ENCODE data around the gene SFMBT1. TPM values are rescaled to one million over a fixed set of nuclear protein-coding genes. Genes with fewer than 3 reads are reported as not detected.
"Not testable (repeated sequence)": the region's sequence is repeated elsewhere in the genome, so short reads cannot be mapped to it uniquely, and the experiment has no call there.

Gene SFMBT1
- total RNA-seq, 1 experiment from 2014 or later = 14.3 TPM

DNA sequence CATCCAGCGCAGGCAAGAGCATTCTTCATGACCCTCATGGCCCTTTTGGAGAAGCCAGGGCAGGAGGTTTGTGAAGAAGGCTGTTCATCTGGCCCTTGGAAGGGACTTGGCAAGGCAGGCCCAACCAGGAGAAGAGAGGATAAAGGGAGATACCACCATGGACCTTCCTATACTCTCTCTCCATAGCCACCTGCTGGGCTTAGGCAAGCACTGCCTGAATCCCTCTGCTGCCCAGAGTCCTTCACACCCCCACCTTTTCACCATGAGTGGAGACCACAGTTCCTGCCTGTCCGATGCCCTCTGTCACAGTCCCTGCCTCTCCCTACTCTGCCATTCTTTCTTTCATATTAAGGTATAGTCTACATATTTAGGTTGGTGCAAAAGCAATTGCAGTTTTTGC is 10.6 kb upstream of the SFMBT1 start:
- BruUV-seq (replicated peaks) = no TSS peak

DNA sequence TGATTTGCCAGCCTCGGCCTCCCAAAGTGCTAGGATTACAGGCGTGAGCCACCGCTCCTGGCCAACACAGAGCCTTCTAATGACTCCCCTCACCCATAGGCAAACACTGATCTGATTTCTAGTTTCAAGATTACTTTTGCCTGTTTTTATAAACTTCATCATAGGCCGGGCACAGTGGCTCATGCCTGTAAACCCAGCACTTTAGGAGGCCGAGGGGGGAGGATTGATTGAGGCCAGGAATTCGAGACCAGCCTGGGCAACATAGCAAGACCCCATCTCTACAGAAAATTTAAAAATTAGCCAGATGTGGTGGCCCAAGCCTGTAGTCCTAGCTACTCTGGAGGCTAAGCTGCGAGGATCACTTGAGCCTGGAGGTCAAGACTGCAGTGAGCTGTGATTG is 8.4 kb upstream of the SFMBT1 start:
- H2AFZ ChIP-seq; H3K27me3 ChIP-seq (ENCODE audit: insufficient read depth, low read depth); H3K9me2 ChIP-seq (ENCODE audit: insufficient read depth); H3K4me1 ChIP-seq (replicated peaks; ENCODE audit: insufficient read depth); H3K9me3 ChIP-seq (ENCODE audit: insufficient read depth, low read depth); intact Hi-C loops (cut with micrococcal nuclease; ENCODE audit: unreplicated experiment); POLR2A ChIA-PET (ENCODE audit: unreplicated experiment); H3K4me3 ChIP-seq; H3K36me3 ChIP-seq (ENCODE audit: low read depth); BruUV-seq (replicated peaks); H3K27ac ChIP-seq; H3K4me2 ChIP-seq; H4K20me1 ChIP-seq (ENCODE audit: insufficient read depth); DNase-seq; H3K79me2 ChIP-seq (ENCODE audit: low read depth); H3F3A ChIP-seq (ENCODE audit: insufficient read depth, low read depth): not testable (repeated sequence)
- CTCF ChIA-PET = interaction anchor here (0.6 kb wide), 1 partner anchor 161 kb away, joined by 3 read pairs; no protein-coding TSS in a partner anchor

More for the DNA sequence above, 10.6 kb upstream of the SFMBT1 start:
- POLR2A ChIA-PET (ENCODE audit: unreplicated experiment) = no interaction called here
- intact Hi-C loops (cut with micrococcal nuclease; ENCODE audit: unreplicated experiment) = no loop called here
- no peak for TF ChIP-seq EZH2 (IDR thresholded peaks at IDR 0.05; ENCODE audit: low read depth)
- peak; percentile 38; the same call in 1 of the 2 replicates for TF ChIP-seq CTCF (conservative IDR thresholded peaks at IDR 0.05)
- no peak overlapping the region for H3K4me2 ChIP-seq
- no peak overlapping the region for H3K27ac ChIP-seq
- no peaks in the 10 kb centered on the region for H3K79me2 ChIP-seq (ENCODE audit: low read depth)
- CTCF ChIA-PET = no interaction called here
- no peaks in the 10 kb centered on the region for H3K27me3 ChIP-seq (ENCODE audit: insufficient read depth, low read depth)
- H3K4me1 ChIP-seq (replicated peaks; ENCODE audit: insufficient read depth) = no peaks in the 10 kb centered on the region
- DNase-seq = no peak
- no peaks in the 10 kb centered on the region for H4K20me1 ChIP-seq (ENCODE audit: insufficient read depth)
- no peaks in the 10 kb centered on the region for H3F3A ChIP-seq (ENCODE audit: insufficient read depth, low read depth)
- H3K4me3 ChIP-seq = no peak overlapping the region
- H3K9me2 ChIP-seq (ENCODE audit: insufficient read depth) = no peaks in the 10 kb centered on the region
- no peak overlapping the region for H2AFZ ChIP-seq
- no peaks in the 10 kb centered on the region for H3K36me3 ChIP-seq (ENCODE audit: low read depth)
- H3K9me3 ChIP-seq (ENCODE audit: insufficient read depth, low read depth) = no peaks in the 10 kb centered on the region

GRCh38 chr3:53051929-53052328 is 6.1 kb upstream of the SFMBT1 start:
- Histone ChIP-seq H3K79me2 (ENCODE audit: low read depth) (no peaks in the 10 kb centered on the region), H3K36me3 (ENCODE audit: low read depth) (no peaks in the 10 kb centered on the region), H3K27me3 (ENCODE audit: insufficient read depth, low read depth) (no peaks in the 10 kb centered on the region), H3K4me1 (replicated peaks; ENCODE audit: insufficient read depth) (no peaks in the 10 kb centered on the region), H3K9me3 (ENCODE audit: insufficient read depth, low read depth) (no peaks in the 10 kb centered on the region), H3K9me2 (ENCODE audit: insufficient read depth) (no peaks in the 10 kb centered on the region), H3K4me2 (no peak overlapping the region), H3F3A (ENCODE audit: insufficient read depth, low read depth) (peaks cover 9% of the 10 kb centered on the region; the same call in 1 of the 2 replicates), H3K27ac (no peak overlapping the region), H3K4me3 (no peak overlapping the region), H2AFZ (no peak overlapping the region), H4K20me1 (ENCODE audit: insufficient read depth) (no peaks in the 10 kb centered on the region)
- ChIA-PET POLR2A (ENCODE audit: unreplicated experiment) (no interaction called here), CTCF (no interaction called here)
- no peak for TF ChIP-seq CTCF (conservative IDR thresholded peaks at IDR 0.05)
- no peak for TF ChIP-seq EZH2 (IDR thresholded peaks at IDR 0.05; ENCODE audit: low read depth)
- DNase-seq = no peak
- no TSS peak for BruUV-seq (replicated peaks)
- intact Hi-C loops (cut with micrococcal nuclease; ENCODE audit: unreplicated experiment) = no loop called here

DNA sequence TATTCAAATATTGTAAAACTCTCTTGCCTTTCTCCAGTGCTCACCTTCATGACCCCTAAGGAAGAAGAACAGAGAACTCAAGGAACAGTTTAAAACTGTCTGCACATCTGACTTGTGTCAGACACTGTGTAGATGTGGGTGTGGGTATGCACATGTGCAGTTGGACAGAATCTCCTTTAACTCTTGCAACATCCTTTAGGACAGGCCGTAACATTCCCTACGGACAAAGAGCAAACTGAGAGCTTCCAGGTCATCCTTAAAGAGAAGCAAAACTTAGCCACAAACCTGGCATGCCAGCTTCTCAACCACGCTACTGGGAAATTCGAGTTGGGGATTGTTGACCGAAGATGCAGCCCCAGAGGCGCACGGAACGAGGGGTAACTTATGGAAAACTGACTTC is 4.1 kb upstream of the SFMBT1 start:
- CTCF ChIA-PET = no interaction called here
- Histone ChIP-seq H3K4me3 (no peak overlapping the region), H3K27ac (no peak overlapping the region), H3K9me2 (ENCODE audit: insufficient read depth) (no peaks in the 10 kb centered on the region), H3K27me3 (ENCODE audit: insufficient read depth, low read depth) (no peaks in the 10 kb centered on the region), H3F3A (ENCODE audit: insufficient read depth, low read depth) (peaks cover 9% of the 10 kb centered on the region; the same call in 1 of the 2 replicates), H2AFZ (no peak overlapping the region), H4K20me1 (ENCODE audit: insufficient read depth) (no peaks in the 10 kb centered on the region), H3K4me2 (no peak overlapping the region), H3K4me1 (replicated peaks; ENCODE audit: insufficient read depth) (no peaks in the 10 kb centered on the region), H3K79me2 (ENCODE audit: low read depth) (no peaks in the 10 kb centered on the region), H3K9me3 (ENCODE audit: insufficient read depth, low read depth) (no peaks in the 10 kb centered on the region), H3K36me3 (ENCODE audit: low read depth) (no peaks in the 10 kb centered on the region)
- BruUV-seq (replicated peaks) = no TSS peak
- TF ChIP-seq CTCF (conservative IDR thresholded peaks at IDR 0.05) (no peak), EZH2 (IDR thresholded peaks at IDR 0.05; ENCODE audit: low read depth) (no peak)
- POLR2A ChIA-PET (ENCODE audit: unreplicated experiment) = no interaction called here
- intact Hi-C loops (cut with micrococcal nuclease; ENCODE audit: unreplicated experiment) = loop anchor here (10.0 kb wide), 1 partner anchor 115 kb away; no protein-coding TSS in a partner anchor
- DNase-seq = no peak

Measured in PC-9 (cell line).